NCI-H2196 (cell line): ENCODE results near the gene FCAMR.

Experiments
- DNase-seq: peaks from one replicate; lab custom pipeline; 2025; ENCODE audit not compliant: unreplicated experiment; lab: John Stamatoyannopoulos, UW

FCAMR gene

GRCh38 chr1:206911064-206911663 lies 59.1 kb downstream of the FCAMR start:
- DNase-seq, result peak; percentile 60

DNA sequence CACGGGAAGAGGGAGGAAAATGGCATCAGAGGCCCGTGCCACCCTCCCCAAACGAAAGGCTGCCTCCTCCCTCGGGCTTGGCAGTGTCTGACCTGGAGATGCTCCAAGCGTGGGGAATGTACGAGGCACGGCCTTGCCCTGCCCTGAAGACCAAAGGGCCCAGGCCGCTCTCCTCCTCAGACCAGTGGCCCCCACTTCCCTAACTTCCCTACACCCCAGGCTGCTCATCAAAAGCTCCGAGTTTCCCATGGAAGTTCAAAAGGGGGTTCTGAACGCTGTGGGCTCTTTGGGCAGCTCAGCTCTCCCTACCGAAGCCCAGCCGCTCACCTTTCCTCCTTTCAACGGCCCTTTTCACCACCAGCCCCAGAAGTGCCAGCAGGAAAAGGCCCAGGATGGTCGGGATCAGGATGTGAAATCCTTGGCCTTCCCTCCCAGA lies 60.4 kb downstream of the FCAMR start:
- DNase-seq, result peak; percentile 38

GRCh38 chr1:206909161-206909882 lies 60.9 kb downstream of the FCAMR start:
- peak; percentile 97 for DNase-seq

DNA sequence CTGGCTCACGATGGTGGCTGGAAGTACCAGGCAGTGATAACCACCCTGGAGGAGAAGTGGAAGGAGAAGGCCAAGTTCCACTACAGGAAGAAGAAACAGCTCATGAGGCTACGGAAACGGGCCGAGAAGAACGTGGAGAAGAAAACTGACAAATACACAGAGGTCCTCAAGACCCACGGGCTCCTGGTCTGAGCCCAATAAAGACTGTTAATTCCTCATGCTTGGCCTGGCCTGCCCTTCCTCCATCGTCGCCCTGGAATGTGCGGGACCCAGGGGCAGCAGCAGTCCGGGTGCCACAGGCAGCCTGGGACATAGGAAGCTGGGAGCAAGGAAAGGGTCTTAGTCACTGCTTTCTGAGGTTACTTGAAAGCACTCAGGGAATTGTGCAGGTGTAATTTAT lies 62.2 kb downstream of the FCAMR start:
- DNase-seq, result no peak
